ENCODE measurements around the gene CITED1. TPM values are rescaled to one million over a fixed set of nuclear protein-coding genes. Genes with fewer than 3 reads are reported as not detected.

The CITED1 gene
- total and polyA plus RNA-seq, 2 donors (not counting 3 experiments of a cell fraction or from before 2014, with no cell fraction given): not detected

GRCh38 chrX:72340041-72340440, 34.3 kb upstream of the CITED1 start:
- no peak overlapping the region for H3K9ac ChIP-seq (replicated peaks; ENCODE audit: extremely low read depth, insufficient read depth, low read length)
- ChIA-PET CTCF (no interaction called here), POLR2A (no interaction called here)
- dilution Hi-C loops (cut with MboI; ENCODE audit: extremely low pct_ligation_motif_present, low sequenced_read_pairs): no loop called here
- no peak overlapping the region for H3K4me3 ChIP-seq (replicated peaks in 1 of 3; ENCODE audit: insufficient read depth in 1 of 3, low read depth in 1 of 3, low read length in 3 of 3)
- TF ChIP-seq FOS (IDR thresholded peaks at IDR 0.05; ENCODE audit: borderline replicate concordance, insufficient read depth, low read length) (no peak), POLR2A (IDR thresholded peaks at IDR 0.05; ENCODE audit: low read depth, low read length) (no peak), MAX (IDR thresholded peaks at IDR 0.05; ENCODE audit: insufficient read depth, insufficient read length) (no peak), GATA2 (IDR thresholded peaks at IDR 0.05; ENCODE audit: insufficient read depth, insufficient read length, low read depth, low read length) (no peak), EZH2 (IDR thresholded peaks at IDR 0.05; ENCODE audit: borderline replicate concordance, low read depth, low read length, severe bottlenecking) (no peak), MYC (IDR thresholded peaks at IDR 0.05; ENCODE audit: low read depth, low read length) (no peak), POLR2AphosphoS5 (IDR thresholded peaks at IDR 0.05; ENCODE audit: insufficient read depth, low read depth, low read length) (no peak), JUN (IDR thresholded peaks at IDR 0.05; ENCODE audit: borderline replicate concordance, insufficient read depth, insufficient read length, low read depth) (no peak), CTCF (IDR thresholded peaks at IDR 0.05; ENCODE audit: extremely low read depth in 1 of 2, insufficient read depth in 1 of 2, low read depth in 1 of 2, low read length in 2 of 2) (no peak)
- no peak for DNase-seq (ENCODE audit: low read depth, low spot score)
- H2AFZ ChIP-seq (ENCODE audit: low read depth, low read length): no peak overlapping the region
- H3K27ac ChIP-seq (ENCODE audit: insufficient read depth, low read depth, low read length): no peak overlapping the region
- no peaks in the 10 kb centered on the region for H3K9me3 ChIP-seq (replicated peaks; ENCODE audit: control insufficient read depth, insufficient read depth, low read length)
- H3K4me2 ChIP-seq (ENCODE audit: insufficient read depth, low read length): no peak overlapping the region
- BruUV-seq (replicated peaks): no TSS peak
- H3K4me1 ChIP-seq (ENCODE audit: control insufficient read depth, extremely low read depth, insufficient read depth, low read length): no peaks in the 10 kb centered on the region
- no peaks in the 10 kb centered on the region for H3K27me3 ChIP-seq (ENCODE audit: control insufficient read depth in 2 of 2, insufficient read depth in 2 of 2, low read length in 2 of 2)
- no peaks in the 10 kb centered on the region for H3K79me2 ChIP-seq (ENCODE audit: control insufficient read depth, insufficient read depth, low read length)
- no peak for FAIRE-seq
- no peaks in the 10 kb centered on the region for H3K36me3 ChIP-seq (ENCODE audit: control insufficient read depth in 2 of 2, extremely low read depth in 1 of 2, insufficient read depth in 2 of 2, low read length in 2 of 2)
- H3K9me1 ChIP-seq (replicated peaks; ENCODE audit: control insufficient read depth, extremely low read depth, insufficient read depth, low read length): no peaks in the 10 kb centered on the region
- intact Hi-C loops (cut with micrococcal nuclease): no loop called here
- no peaks in the 10 kb centered on the region for H4K20me1 ChIP-seq (replicated peaks; ENCODE audit: control insufficient read depth, extremely low read depth, insufficient read depth, low read length)
